Immature natural killer cell (primary cell): Measurements from ENCODE around the gene TSACC. TPM values are rescaled to one million over a fixed set of nuclear protein-coding genes. Genes with fewer than 3 reads are reported as not detected.

ENCODE experiments used
- DNase-seq, 3 donors: peaks; one replicate each; pipeline ENCODE4 v3.0.0; 2022; ENCODE audit warnings: mixed read lengths in 1 of 3
- H3K27ac Mint-ChIP-seq, 6 donors: one replicate each; pipeline ENCODE4 v1.8.0; 2020; ENCODE audit warnings: mixed read lengths in 6 of 6, mild to moderate bottlenecking in 5 of 6, inconsistent platforms in 4 of 6, moderate library complexity in 3 of 6
- H3K27me3 Mint-ChIP-seq, 3 donors: one replicate each; pipeline ENCODE4 v1.8.0; 2020 to 2021; ENCODE audit warnings: low read depth in 3 of 3, mild to moderate bottlenecking in 3 of 3, mixed read lengths in 3 of 3, moderate library complexity in 3 of 3, inconsistent platforms in 1 of 3
- H3K36me3 Mint-ChIP-seq, 3 donors: one replicate each; pipeline ENCODE4 v1.8.0; 2020; ENCODE audit warnings: mixed read lengths in 3 of 3, inconsistent platforms in 2 of 3, mild to moderate bottlenecking in 2 of 3
- H3K4me1 Mint-ChIP-seq, 2 donors: one replicate each; pipeline ENCODE4 v1.8.0; 2020; ENCODE audit warnings: inconsistent platforms in 2 of 2, mild to moderate bottlenecking in 2 of 2, mixed read lengths in 2 of 2, moderate library complexity in 1 of 2
- H3K4me3 Mint-ChIP-seq, 5 donors: one replicate each; pipeline ENCODE4 v1.8.0; 2020; ENCODE audit warnings: mild to moderate bottlenecking in 5 of 5, mixed read lengths in 5 of 5, inconsistent platforms in 3 of 5, moderate library complexity in 3 of 5
- H3K9me3 Mint-ChIP-seq, 6 donors: one replicate each; pipeline ENCODE4 v1.8.0; 2020; ENCODE audit warnings: mild to moderate bottlenecking in 6 of 6, mixed read lengths in 6 of 6, inconsistent platforms in 4 of 6, moderate library complexity in 3 of 6
- polyA plus RNA-seq, 3 donors: library from polyadenylated mRNA; unstranded; fragments of 300-500 nt; fragmentation: Illumina TruSeq; gene quantifications; one replicate each; pipeline ENCODE4 v1.2.3, GENCODE V29; 2021

The TSACC gene
- polyA plus RNA-seq, 3 donors from 2014 or later, result 0.62 TPM; not detected in 2

DNA sequence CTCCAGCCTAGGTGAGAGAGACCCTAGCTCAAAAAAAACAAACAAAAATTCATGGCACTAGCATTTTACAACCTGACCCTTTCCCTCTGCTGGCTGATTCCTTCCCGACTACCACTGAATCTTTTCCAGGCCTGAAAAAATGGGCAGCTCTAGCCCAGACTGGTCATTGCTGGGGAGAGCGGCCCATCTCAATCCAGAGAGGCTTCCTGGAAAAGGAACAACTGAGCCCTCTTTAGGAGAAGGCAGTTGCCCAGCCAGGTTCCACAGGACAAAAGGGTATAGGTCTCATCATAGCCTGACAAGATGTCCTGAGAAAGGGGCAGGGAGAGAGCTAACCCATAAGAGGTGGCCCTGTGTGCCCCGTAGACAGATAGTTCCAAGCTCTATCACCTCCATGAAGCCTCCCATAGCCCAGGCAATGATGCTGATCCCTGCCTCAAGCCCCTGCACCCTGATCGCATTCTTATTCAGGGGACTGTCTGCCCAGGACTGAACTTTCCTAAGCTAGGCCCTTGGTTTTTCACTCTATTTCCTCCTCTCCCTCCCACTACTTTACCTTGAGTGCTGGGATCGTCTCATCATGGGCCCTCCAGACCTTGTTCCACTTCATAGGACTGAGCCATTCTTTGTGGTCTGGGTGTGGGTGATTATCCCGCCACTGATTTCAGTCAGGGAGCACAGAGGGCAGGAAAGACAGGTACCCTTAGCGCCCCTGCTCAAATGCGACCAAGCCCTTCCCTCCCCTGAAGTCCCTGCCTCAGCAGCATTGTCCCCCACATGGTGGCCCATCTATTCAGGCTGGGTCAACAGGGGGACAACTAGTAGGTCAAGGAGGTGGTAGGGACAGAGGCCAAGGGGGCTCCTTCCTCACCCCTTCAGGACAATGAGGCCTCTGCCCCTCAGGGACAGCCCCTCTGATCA is 48.9 kb downstream of the TSACC start:
- Mint-ChIP-seq H3K9me3 (no peaks in the 10 kb centered on the region), H3K4me3 (no peak overlapping the region), H3K27me3 (peaks cover 0 to 11% (median 9%) of the 10 kb centered on the region in 3 donors), H3K4me1 (peaks cover 2 to 7% of the 10 kb centered on the region in 2 donors), H3K27ac (no peak overlapping the region), H3K36me3 (no peaks in the 10 kb centered on the region)
- no peak for DNase-seq

DNA sequence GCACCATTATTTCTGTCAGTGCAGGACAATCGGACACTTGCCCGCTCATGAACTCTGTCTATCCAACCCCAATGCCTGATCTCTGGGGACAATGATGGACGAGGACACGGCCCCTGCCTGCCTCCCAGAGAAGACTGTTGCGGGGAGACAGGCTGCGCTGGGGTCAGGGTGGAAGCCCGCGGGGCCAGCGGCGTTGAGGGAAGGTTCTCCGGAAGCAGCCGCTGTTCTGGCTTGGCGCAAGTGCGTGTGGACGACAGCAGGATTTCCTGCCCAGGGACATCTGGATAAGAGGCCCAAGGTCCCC is 49.5 kb downstream of the TSACC start:
- H3K4me3 Mint-ChIP-seq, result no peak overlapping the region
- DNase-seq, result no peak
- H3K36me3 Mint-ChIP-seq, result no peaks in the 10 kb centered on the region
- H3K4me1 Mint-ChIP-seq, result peaks cover 2 to 7% of the 10 kb centered on the region in 2 donors
- H3K27me3 Mint-ChIP-seq, result peaks cover 0 to 11% (median 9%) of the 10 kb centered on the region in 3 donors
- H3K9me3 Mint-ChIP-seq, result no peaks in the 10 kb centered on the region
- no peak overlapping the region for H3K27ac Mint-ChIP-seq

DNA sequence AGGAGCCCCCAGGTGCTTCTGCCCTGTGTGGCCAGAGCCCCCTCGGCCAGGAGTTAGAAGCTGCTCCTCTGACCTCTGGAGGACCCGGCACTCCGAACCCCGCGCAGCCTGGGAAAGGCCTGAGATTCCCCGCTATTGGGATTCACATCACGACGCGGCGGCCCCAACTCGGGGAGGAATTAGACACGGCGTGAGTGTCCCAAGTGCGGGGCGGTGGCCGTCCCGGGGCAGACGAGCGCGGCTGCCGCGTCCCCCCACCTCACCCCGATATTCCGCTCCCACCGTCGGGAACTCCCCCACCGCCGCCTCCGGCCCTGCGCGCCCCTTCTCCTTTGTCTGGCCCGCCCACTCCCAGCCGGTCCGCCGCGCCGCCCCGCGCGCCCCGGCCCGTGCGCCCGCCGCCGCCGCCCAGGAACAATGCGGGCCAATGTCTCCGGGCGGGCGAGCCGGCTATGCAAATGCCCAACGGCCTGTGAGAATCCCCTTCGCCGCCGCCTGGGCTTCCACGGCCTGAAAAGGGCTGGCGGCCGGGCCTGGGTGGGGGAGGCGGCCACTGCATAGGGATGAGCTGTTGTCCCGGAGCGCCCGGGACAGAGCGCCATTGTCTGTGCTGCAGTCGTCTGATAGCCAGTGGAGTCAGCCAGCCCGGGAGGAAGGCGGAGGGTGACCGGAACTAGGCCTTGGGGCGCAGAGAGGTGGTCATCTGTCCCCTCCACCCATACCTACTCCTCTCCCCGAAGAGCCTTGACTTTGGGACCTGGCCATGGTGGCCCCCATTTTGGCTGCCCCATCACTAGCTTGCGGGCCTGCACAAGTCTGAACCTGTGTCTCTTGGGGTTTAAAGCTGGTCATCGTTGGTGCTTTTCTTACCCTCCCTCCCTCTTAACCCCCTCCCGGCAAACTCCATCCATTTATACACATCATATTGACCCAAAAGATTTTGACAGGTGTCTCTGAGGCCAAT is 50.1 kb downstream of the TSACC start:
- no peak overlapping the region for H3K27ac Mint-ChIP-seq
- H3K9me3 Mint-ChIP-seq, result no peaks in the 10 kb centered on the region
- peaks cover 2 to 7% of the 10 kb centered on the region in 2 donors for H3K4me1 Mint-ChIP-seq
- no peak for DNase-seq
- H3K4me3 Mint-ChIP-seq, result no peak overlapping the region
- H3K27me3 Mint-ChIP-seq, result peaks cover 0 to 11% (median 9%) of the 10 kb centered on the region in 3 donors
- no peaks in the 10 kb centered on the region for H3K36me3 Mint-ChIP-seq

DNA sequence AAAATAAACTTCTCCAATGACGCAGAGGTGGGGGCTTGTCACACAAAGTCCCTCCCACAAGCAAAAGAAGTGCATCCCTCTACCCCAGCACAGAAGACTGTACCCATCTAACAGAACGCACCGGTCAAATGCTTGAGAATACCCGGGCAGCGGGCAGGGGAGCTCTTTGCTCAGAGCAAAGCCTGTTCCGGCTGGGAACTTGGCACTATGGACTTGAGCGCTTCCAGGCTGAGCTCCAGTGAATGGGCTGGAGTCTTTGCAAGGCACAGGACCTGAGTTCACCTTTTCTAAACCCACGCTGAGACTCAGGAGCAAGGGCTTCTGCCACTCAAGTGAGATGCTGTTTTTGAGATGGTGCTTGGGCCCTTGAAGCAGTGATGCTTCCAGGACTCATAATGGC is 51.0 kb downstream of the TSACC start:
- Mint-ChIP-seq H3K27ac (no peak overlapping the region), H3K4me1 (peaks cover 2 to 7% of the 10 kb centered on the region in 2 donors), H3K36me3 (no peaks in the 10 kb centered on the region), H3K4me3 (no peak overlapping the region), H3K9me3 (no peaks in the 10 kb centered on the region), H3K27me3 (peaks cover 0 to 11% (median 9%) of the 10 kb centered on the region in 3 donors)
- DNase-seq, result no peak

DNA sequence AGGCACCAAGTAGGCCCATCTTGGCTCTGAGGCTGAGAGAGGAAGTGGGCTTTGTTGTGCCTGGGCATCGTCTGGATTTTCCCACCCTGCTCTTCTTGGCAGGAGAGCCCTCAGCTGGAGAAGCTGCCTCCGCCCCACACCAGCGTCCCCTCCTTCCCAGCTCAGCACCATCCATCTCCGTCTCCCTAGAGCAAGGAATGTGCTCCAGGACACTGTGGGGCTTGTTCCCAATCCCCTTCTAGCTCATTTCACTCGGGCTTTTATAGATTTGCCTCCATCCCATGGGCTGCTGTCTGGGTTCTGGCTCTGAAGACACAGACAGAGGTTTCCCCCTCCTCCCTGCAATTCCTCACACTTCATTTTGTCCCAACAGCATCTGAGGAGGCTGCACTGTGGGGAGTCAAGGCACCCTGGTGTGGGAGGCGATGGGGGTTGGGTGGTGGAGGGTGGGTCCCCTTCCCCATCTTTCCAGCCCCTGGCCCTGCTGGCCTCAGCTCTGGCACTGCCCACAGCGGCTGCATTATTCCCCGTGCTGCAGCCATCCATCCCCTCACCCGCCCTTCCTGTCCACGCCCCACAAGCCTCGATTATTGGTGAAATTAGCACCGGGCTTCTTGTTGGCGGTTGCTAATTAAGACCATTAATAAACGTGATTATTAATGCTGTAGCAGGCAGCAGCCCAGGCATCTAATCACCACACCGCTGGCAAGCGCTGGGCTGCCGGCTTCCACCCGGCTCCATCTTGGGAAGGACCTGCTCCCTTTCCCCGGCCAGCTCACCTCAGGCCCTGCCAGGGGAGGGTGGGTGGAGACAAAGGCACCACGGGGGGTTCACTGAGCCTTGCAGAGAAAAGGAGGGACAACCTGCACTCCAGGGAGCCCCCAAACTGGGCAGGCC is 52.4 kb downstream of the TSACC start:
- H3K27me3 Mint-ChIP-seq, result peaks cover 0 to 8% (median 8%) of the 10 kb centered on the region in 3 donors
- no peak overlapping the region for H3K4me3 Mint-ChIP-seq
- DNase-seq, result no peak
- no peaks in the 10 kb centered on the region for H3K36me3 Mint-ChIP-seq
- H3K4me1 Mint-ChIP-seq, result peaks cover under 1 to 4% of the 10 kb centered on the region in 2 donors
- no peak overlapping the region for H3K27ac Mint-ChIP-seq
- H3K9me3 Mint-ChIP-seq, result no peaks in the 10 kb centered on the region

DNA sequence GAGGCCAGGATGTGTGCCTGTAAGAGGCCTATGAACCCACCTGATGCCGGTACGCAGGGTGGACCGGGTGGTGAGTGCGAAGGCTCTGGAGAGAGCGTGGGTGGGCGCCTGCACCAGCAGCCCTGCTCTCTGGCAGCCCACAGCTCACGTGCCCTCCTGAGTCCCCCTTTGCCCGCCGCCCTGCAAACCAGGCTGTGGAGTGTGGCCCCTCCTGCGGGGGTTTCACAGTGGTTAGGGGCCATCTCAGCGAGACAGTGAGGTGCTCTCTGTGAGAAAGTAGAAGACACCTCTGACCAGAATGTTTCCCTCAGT is 53.0 kb downstream of the TSACC start:
- Mint-ChIP-seq H3K4me3 (no peak overlapping the region), H3K36me3 (no peaks in the 10 kb centered on the region), H3K27ac (no peak overlapping the region), H3K9me3 (no peaks in the 10 kb centered on the region), H3K27me3 (peaks cover 0 to 8% (median 7%) of the 10 kb centered on the region in 3 donors), H3K4me1 (no peaks in the 10 kb centered on the region)
- no peak for DNase-seq

DNA sequence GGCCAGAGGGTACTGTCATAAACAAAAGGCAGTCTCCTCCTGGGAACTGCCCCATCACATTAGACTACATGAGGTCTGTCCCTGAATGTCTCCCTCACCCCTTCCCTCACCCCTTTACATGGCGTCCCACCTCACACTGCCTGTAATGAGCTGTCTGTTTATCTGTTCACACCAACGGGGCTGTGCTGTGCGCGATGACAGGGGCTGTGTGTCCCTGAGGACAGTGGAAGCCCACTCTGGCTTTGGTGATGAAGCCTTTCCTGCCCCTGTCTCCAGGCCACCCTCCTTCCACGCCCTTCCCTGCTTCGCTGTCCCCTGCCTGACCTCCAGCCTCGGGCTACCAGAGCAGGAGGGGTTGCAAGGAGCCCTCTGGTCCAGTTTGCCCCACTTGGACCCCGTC is 53.4 kb downstream of the TSACC start:
- Mint-ChIP-seq H3K36me3 (no peaks in the 10 kb centered on the region), H3K9me3 (no peaks in the 10 kb centered on the region), H3K27me3 (peaks cover 0 to 8% (median 6%) of the 10 kb centered on the region in 3 donors), H3K4me1 (no peaks in the 10 kb centered on the region), H3K4me3 (no peak overlapping the region), H3K27ac (no peak overlapping the region)
- DNase-seq, result no peak

DNA sequence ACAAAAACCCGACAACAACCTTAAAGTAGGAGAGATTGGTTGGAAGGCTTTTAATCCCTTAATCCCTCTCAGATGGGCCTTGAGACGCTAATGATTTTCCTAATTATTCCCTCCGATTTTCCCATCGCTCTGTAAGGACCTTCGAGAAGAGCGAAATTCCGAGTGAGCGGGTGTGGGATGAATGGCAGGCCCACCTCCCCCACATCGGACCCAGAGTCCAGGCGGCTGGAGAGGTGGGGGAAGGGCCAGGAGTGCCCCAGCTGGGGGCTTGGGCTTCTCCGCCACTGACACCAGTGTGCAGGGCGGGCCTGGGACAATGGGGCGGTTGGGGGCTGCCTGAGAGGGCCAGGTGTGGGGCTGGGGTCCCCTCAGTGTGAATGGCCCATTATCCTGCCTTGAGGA is 54.1 kb downstream of the TSACC start:
- H3K27ac Mint-ChIP-seq, result no peak overlapping the region
- no peaks in the 10 kb centered on the region for H3K36me3 Mint-ChIP-seq
- no peak for DNase-seq
- no peaks in the 10 kb centered on the region for H3K4me1 Mint-ChIP-seq
- H3K27me3 Mint-ChIP-seq, result peaks cover 0 to 5% (median 3%) of the 10 kb centered on the region in 3 donors
- H3K4me3 Mint-ChIP-seq, result no peak overlapping the region
- H3K9me3 Mint-ChIP-seq, result no peaks in the 10 kb centered on the region

DNA sequence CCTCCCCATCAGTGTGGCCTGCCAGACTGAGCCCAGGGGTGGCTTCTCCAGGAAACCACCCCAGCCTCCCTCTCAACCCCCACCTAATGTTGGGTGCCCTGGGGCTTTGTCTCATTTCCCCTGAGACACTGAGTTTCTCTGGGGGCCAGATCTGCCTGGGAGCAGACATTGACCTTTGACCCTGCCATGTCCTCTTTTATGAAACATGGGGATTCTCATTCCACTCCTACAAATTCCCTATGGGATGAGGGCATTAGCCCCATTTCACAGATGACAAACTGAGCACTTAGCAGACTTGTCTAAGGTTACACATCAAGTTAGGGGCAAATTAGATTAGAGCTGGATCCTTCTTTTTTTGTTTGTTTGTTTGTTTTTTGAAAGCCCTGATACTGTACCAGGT is 54.8 kb downstream of the TSACC start:
- peaks cover 0 to 2% (median 0%) of the 10 kb centered on the region in 3 donors for H3K27me3 Mint-ChIP-seq
- H3K4me3 Mint-ChIP-seq, result no peak overlapping the region
- no peaks in the 10 kb centered on the region for H3K36me3 Mint-ChIP-seq
- H3K9me3 Mint-ChIP-seq, result no peaks in the 10 kb centered on the region
- no peaks in the 10 kb centered on the region for H3K4me1 Mint-ChIP-seq
- no peak for DNase-seq
- no peak overlapping the region for H3K27ac Mint-ChIP-seq

DNA sequence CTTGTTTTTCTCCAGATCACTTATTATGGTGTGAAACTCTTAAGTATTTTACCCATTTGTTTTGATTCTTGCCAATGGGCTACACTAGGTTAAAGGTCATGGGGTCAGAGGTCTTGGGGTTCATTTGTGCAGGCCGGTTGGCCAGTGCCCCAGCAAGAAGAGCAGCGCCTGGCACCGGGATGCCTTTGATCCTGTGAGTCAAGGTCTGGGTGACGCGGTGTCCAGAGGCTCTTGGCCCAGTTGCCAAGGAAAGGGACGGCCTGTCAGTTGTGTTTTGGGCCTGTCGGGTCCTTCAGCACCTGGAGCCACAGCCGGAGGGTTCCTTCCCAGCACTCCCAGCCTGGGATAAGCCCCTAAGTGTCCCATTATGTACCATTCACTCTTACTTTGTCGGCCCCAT is 55.8 kb downstream of the TSACC start:
- Mint-ChIP-seq H3K4me3 (no peak overlapping the region), H3K27ac (no peak overlapping the region), H3K9me3 (no peaks in the 10 kb centered on the region), H3K36me3 (no peaks in the 10 kb centered on the region), H3K27me3 (peaks cover 0 to 2% (median under 1%) of the 10 kb centered on the region in 3 donors), H3K4me1 (no peaks in the 10 kb centered on the region)
- DNase-seq, result no peak

DNA sequence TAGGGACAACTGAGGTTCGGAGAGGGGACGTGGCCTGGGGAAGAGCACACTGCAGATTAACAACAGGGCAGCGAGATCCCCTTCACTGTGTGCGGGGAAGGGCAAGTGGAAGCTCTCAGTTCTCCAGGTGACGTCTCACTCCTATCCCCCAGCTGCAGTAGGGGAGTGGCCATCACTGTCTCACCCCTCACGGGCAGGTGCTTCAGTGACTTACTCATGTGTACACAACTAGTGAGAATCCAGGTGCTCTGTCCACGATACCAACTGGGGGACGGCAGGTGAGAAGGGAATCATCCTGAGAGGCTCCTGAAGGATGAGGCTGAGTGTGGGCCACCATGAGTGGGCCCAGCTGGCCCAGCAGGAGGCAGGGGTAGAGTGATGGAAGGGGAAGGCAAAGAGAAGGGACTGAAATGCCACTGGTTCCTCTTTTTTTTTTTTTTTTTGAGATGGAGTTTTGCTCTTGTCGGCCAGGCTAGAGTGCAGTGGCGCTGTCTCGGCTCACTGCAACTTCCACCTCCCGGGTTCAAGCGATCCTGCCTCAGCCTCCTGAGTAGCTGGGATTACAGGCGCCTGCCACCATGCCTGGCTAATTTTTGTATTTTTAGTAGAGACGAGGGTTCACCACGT is 56.6 kb downstream of the TSACC start:
- Mint-ChIP-seq H3K4me1 (no peaks in the 10 kb centered on the region), H3K36me3 (no peaks in the 10 kb centered on the region), H3K27me3 (peaks cover 0 to 2% (median 2%) of the 10 kb centered on the region in 3 donors), H3K27ac (no peak overlapping the region), H3K9me3 (no peaks in the 10 kb centered on the region), H3K4me3 (no peak overlapping the region)
- no peak for DNase-seq
